ENCODE measurements around the gene ZBTB46. TPM values are rescaled to one million over a fixed set of nuclear protein-coding genes. Genes with fewer than 3 reads are reported as not detected.

ZBTB46 gene
- total RNA-seq, 1 donor from 2014 or later, result 20.5 TPM

GRCh38 chr20:63694584-63695423, 136.3 kb downstream of the ZBTB46 start:
- no peak for TF ChIP-seq CTCF (IDR thresholded peaks at IDR 0.05)
- Mint-ChIP-seq H3K36me3 (ENCODE audit: unreplicated experiment) (no peaks in the 10 kb centered on the region), H3K27me3 (ENCODE audit: unreplicated experiment) (no peaks in the 10 kb centered on the region), H3K9me3 (ENCODE audit: unreplicated experiment) (no peaks in the 10 kb centered on the region), H3K4me1 (ENCODE audit: unreplicated experiment) (peaks cover 36% of the 10 kb centered on the region), H3K4me3 (ENCODE audit: unreplicated experiment) (no peak overlapping the region), H3K27ac (ENCODE audit: unreplicated experiment) (no peak overlapping the region)
- DNase-seq (ENCODE audit: extremely low spot score, unreplicated experiment), result no peak

- H3K36me3 Mint-ChIP-seq (ENCODE audit: unreplicated experiment), result no peaks in the 10 kb centered on the region
- no peaks in the 10 kb centered on the region for H3K27me3 Mint-ChIP-seq (ENCODE audit: unreplicated experiment)
- peak overlapping the region; percentile 23 for H3K27ac Mint-ChIP-seq (ENCODE audit: unreplicated experiment)
- no peak overlapping the region for H3K4me3 Mint-ChIP-seq (ENCODE audit: unreplicated experiment)
- peaks cover 29% of the 10 kb centered on the region for H3K4me1 Mint-ChIP-seq (ENCODE audit: unreplicated experiment)
- DNase-seq (ENCODE audit: extremely low spot score, unreplicated experiment), result no peak
- no peak for TF ChIP-seq CTCF (IDR thresholded peaks at IDR 0.05)
- H3K9me3 Mint-ChIP-seq (ENCODE audit: unreplicated experiment), result no peaks in the 10 kb centered on the region
Observed at GRCh38 chr20:63693733-63694583, 137.1 kb downstream of the ZBTB46 start.

Other genes starting within 250 kb of the ZBTB46 start
- gene GMEB2, start 204.2 kb downstream of the ZBTB46 start, total RNA-seq, result 10.9 and 12.1 TPM in 2 replicates
- gene STMN3, start 177.8 kb downstream of the ZBTB46 start, total RNA-seq, result 32.0 and 33.2 TPM in 2 replicates
- 34.1 and 35.5 TPM in 2 replicates for gene RTEL1, start 173.0 kb downstream of the ZBTB46 start, total RNA-seq
- gene TNFRSF6B, start 134.6 kb downstream of the ZBTB46 start, total RNA-seq, result 0.84 and 2.3 TPM in 2 replicates
- 46.1 and 46.7 TPM in 2 replicates for gene ARFRP1, start 123.3 kb downstream of the ZBTB46 start, total RNA-seq
- gene ZGPAT, start 123.2 kb downstream of the ZBTB46 start, total RNA-seq, result 24.3 and 28.0 TPM in 2 replicates
- gene LIME1, start 94.6 kb downstream of the ZBTB46 start, total RNA-seq, result 9.4 and 12.5 TPM in 2 replicates
- gene SLC2A4RG, start 91.5 kb downstream of the ZBTB46 start, total RNA-seq, result 74.8 and 80.7 TPM in 2 replicates
- not detected in 2 replicates for gene ABHD16B, start 30.2 kb upstream of the ZBTB46 start, total RNA-seq
- 102 and 109 TPM in 2 replicates for gene TPD52L2, start 34.0 kb upstream of the ZBTB46 start, total RNA-seq
- gene DNAJC5, start 63.9 kb upstream of the ZBTB46 start, total RNA-seq, result 41.2 and 42.7 TPM in 2 replicates
- gene UCKL1, start 125.2 kb upstream of the ZBTB46 start, total RNA-seq, result 35.5 and 35.9 TPM in 2 replicates
- gene ZNF512B, start 138.7 kb upstream of the ZBTB46 start, total RNA-seq, result 39.7 and 40.9 TPM in 2 replicates
- 3.5 and 3.7 TPM in 2 replicates for gene SAMD10, start 148.4 kb upstream of the ZBTB46 start, total RNA-seq
- 68.3 and 71.9 TPM in 2 replicates for gene PRPF6, start 149.9 kb upstream of the ZBTB46 start, total RNA-seq
- 1.3 and 1.4 TPM in 2 replicates for gene C20orf204, start 204.9 kb upstream of the ZBTB46 start, total RNA-seq
- gene SOX18, start 218.4 kb upstream of the ZBTB46 start, total RNA-seq, result 1.2 and 2.0 TPM in 2 replicates
- 67.3 and 73.1 TPM in 2 replicates for gene TCEA2, start 231.9 kb upstream of the ZBTB46 start, total RNA-seq
- gene RGS19, start 248.3 kb upstream of the ZBTB46 start, total RNA-seq, result 8.0 and 10.0 TPM in 2 replicates
- gene OPRL1, start 248.8 kb upstream of the ZBTB46 start, total RNA-seq, result 1.6 and 2.1 TPM in 2 replicates